Rectal smooth muscle tissue (tissue), 1 donor: Measurements from ENCODE around the gene SH3GL1.

Source experiments
- H3K27ac ChIP-seq: one replicate; pipeline ENCODE4 v1.7.0; 2013; ENCODE audit warnings: low read depth, low read length, inconsistent platforms
- H3K27me3 ChIP-seq: one replicate; pipeline ENCODE4 v1.7.0; 2013; ENCODE audit warnings: low read length; ENCODE audit not compliant: control insufficient read depth, insufficient read depth
- H3K36me3 ChIP-seq: one replicate; pipeline ENCODE4 v1.7.0; 2013; ENCODE audit warnings: low read length; ENCODE audit not compliant: control insufficient read depth, insufficient read depth
- H3K4me1 ChIP-seq: one replicate; pipeline ENCODE4 v1.7.0; 2013; ENCODE audit warnings: low read length; ENCODE audit not compliant: control insufficient read depth, insufficient read depth
- H3K4me3 ChIP-seq: one replicate; pipeline ENCODE4 v1.7.0; 2013; ENCODE audit warnings: low read length
- H3K9ac ChIP-seq: one replicate; pipeline ENCODE4 v1.7.0; 2013; ENCODE audit warnings: low read length

The SH3GL1 gene

DNA sequence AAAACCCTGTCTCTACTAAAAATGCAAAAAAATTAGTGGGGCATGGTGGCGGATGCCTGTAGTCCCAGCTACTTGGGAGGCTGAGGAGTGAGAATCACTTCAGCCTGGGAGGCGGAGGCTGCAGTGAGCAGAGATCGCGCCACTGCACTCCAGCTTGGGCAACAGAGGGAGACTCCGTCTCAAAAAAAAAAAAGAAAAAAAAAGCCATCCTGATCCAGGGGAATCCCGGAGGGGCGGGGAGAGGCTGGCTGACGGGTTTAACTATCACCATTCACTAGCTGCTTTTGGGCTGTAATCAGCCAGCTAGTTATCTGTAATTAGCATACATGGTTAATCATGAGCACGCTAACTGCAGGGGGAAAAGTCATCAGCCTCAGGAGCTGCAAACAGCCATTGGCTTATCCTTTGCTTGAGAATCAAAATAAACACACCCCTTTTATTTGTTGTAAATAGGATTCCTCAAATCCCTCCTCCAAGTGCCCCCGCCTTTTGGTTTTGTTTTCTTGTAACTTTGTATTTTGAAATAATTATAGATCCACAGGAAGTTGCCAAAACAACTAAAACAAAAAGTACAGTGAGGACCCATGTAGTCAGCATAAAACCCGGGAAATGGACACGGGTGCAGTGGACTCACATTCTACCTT lies 86.4 kb downstream of the SH3GL1 start:
- Histone ChIP-seq H3K27ac (no peak overlapping the region), H3K4me3 (no peak overlapping the region), H3K36me3 (no peaks in the 10 kb centered on the region)

More for the DNA sequence above, 86.4 kb downstream of the SH3GL1 start:
- Histone ChIP-seq H3K27me3 (no peaks in the 10 kb centered on the region), H3K9ac (no peak overlapping the region), H3K4me1 (no peaks in the 10 kb centered on the region)
